GM23248 (cell line): ENCODE results near the gene EFNB1. TPM values are rescaled to one million over a fixed set of nuclear protein-coding genes. Genes with fewer than 3 reads are reported as not detected.

Experiments used
- DNase-seq: peaks from one replicate; pipeline ENCODE4 v3.0.0-alpha.2; 2015
- H2AFZ ChIP-seq: fragments of 200-600 bp; sonication (generic); 2 replicates; pipeline ENCODE4 v1.6.1; 2016; ENCODE audit warnings: antibody characterized with exemption
- H3F3A ChIP-seq: fragments of 200-600 bp; sonication (generic); 2 replicates; pipeline ENCODE4 v1.6.1; 2016; ENCODE audit warnings: mild to moderate bottlenecking, antibody characterized with exemption, mixed run types; ENCODE audit not compliant: insufficient read depth
- H3K27ac ChIP-seq: fragments of 200-600 bp; sonication (generic); 2 replicates; pipeline ENCODE4 v1.5.1; 2016; ENCODE audit warnings: mild to moderate bottlenecking
- H3K27me3 ChIP-seq: fragments of 200-600 bp; sonication (generic); replicated peaks from 2 replicates; pipeline ENCODE4 v1.6.1; 2016; ENCODE audit warnings: mild to moderate bottlenecking; ENCODE audit not compliant: insufficient read depth
- H3K36me3 ChIP-seq: fragments of 200-600 bp; sonication (generic); 2 replicates; pipeline ENCODE4 v1.6.1; 2016; ENCODE audit warnings: low read depth, mild to moderate bottlenecking
- H3K4me1 ChIP-seq: fragments of 200-600 bp; sonication (generic); 2 replicates; pipeline ENCODE4 v1.6.1; 2016; ENCODE audit warnings: mild to moderate bottlenecking; ENCODE audit not compliant: insufficient read depth
- H3K4me2 ChIP-seq: fragments of 200-600 bp; sonication (generic); one replicate; pipeline ENCODE4 v1.6.1; 2016; ENCODE audit warnings: mild to moderate bottlenecking; ENCODE audit not compliant: unreplicated experiment
- H3K4me3 ChIP-seq: fragments of 200-600 bp; sonication (generic); 2 replicates; pipeline ENCODE4 v1.5.1; 2016; ENCODE audit warnings: mild to moderate bottlenecking
- H3K79me2 ChIP-seq: fragments of 200-600 bp; sonication (generic); 2 replicates; pipeline ENCODE4 v1.6.1; 2016; ENCODE audit warnings: mild to moderate bottlenecking; ENCODE audit not compliant: insufficient read depth
- H3K9ac ChIP-seq: fragments of 200-600 bp; sonication (generic); 2 replicates; pipeline ENCODE4 v1.6.1; 2016; ENCODE audit warnings: mild to moderate bottlenecking
- H3K9me2 ChIP-seq: fragments of 200-600 bp; sonication (generic); 2 replicates; pipeline ENCODE4 v1.6.1; 2016; ENCODE audit warnings: mixed run types, mild to moderate bottlenecking, moderate library complexity; ENCODE audit not compliant: insufficient read depth
- H3K9me3 ChIP-seq: fragments of 200-600 bp; sonication (generic); one replicate; pipeline ENCODE4 v1.6.1; 2017; ENCODE audit warnings: low read depth
- H4K20me1 ChIP-seq: fragments of 200-600 bp; sonication (generic); 2 replicates; pipeline ENCODE4 v1.6.0; 2016; ENCODE audit not compliant: insufficient read depth
- EZH2 ChIP-seq: fragments of 200-600 bp; sonication (generic); IDR thresholded peaks from 2 replicates; pipeline ENCODE4 v1.6.1; 2018; ENCODE audit warnings: antibody characterized with exemption, mild to moderate bottlenecking; ENCODE audit not compliant: insufficient read depth, poor library complexity, severe bottlenecking
- EZH2phosphoT487 ChIP-seq: fragments of 200-600 bp; sonication (generic); IDR thresholded peaks from 2 replicates; pipeline ENCODE4 v1.6.1; 2018; ENCODE audit warnings: antibody characterized with exemption, moderate library complexity, mild to moderate bottlenecking, low read depth; ENCODE audit not compliant: insufficient read depth
- WGBS, 2 experiments: methylation state at CpG; one replicate each; pipeline ENCODE4 v1.1.6; 2015 to 2017; ENCODE audit warnings: low lambda C conversion rate in 2 of 2, low coverage in 1 of 2; ENCODE audit errors: missing lambda C conversion rate in 2 of 2; 5-methylcytosine and 5-hydroxymethylcytosine counted together
- in situ Hi-C: fragments of 300-500 bp; cut with MboI; formaldehyde crosslinking; loops from 2 replicates; pipeline ENCODE4 v1.15.0; 2020
- polyA plus RNA-seq: library from polyadenylated mRNA; unstranded; fragments of >200 nt; fragmentation: Nextera tagmentation; extraction: Ambion mirVana; gene quantifications from 2 replicates; pipeline ENCODE4 v1.2.1, GENCODE V29; 2016
- total RNA-seq: library from RNA; depleted of rRNA; stranded (reverse); fragments of >200 nt; shearing (Covaris generic); gene quantifications from 2 replicates; pipeline ENCODE4 v1.2.3, GENCODE V29; 2014

EFNB1 gene
- total and polyA plus RNA-seq, 2 experiments from 2014 or later, result 5.3 to 15.8 TPM

- no peaks in the 10 kb centered on the region for H3K79me2 ChIP-seq
- no peaks in the 10 kb centered on the region for H3K27me3 ChIP-seq
- H3K27ac ChIP-seq, result no peak overlapping the region
- no peak overlapping the region for H3K9ac ChIP-seq
- H3K4me1 ChIP-seq, result no peaks in the 10 kb centered on the region
- no peak overlapping the region for H2AFZ ChIP-seq
- no peak for TF ChIP-seq EZH2phosphoT487
- no peak for TF ChIP-seq EZH2
- 94 to 100% methylated on average over 1 to 3 of the region's 3 CpGs for WGBS, 2 experiments
- no peaks in the 10 kb centered on the region for H4K20me1 ChIP-seq
- H3K4me2 ChIP-seq, result no peak overlapping the region
- H3K4me3 ChIP-seq, result no peak overlapping the region
- no peaks in the 10 kb centered on the region for H3F3A ChIP-seq
- H3K9me3 ChIP-seq, result no peaks in the 10 kb centered on the region
- H3K9me2 ChIP-seq, result no peaks in the 10 kb centered on the region
- no peak for DNase-seq
- in situ Hi-C loops, result no loop called here
- no peaks in the 10 kb centered on the region for H3K36me3 ChIP-seq
Observed at GRCh38 chrX:68868316-68868715, 39.5 kb downstream of the EFNB1 start.

GRCh38 chrX:68868902-68869800, 40.3 kb downstream of the EFNB1 start:
- WGBS, 2 experiments, result 71 to 79% methylated on average over 3 to 5 of the region's 5 CpGs
- no peak overlapping the region for H3K4me3 ChIP-seq
- no peaks in the 10 kb centered on the region for H3K36me3 ChIP-seq
- H3K79me2 ChIP-seq, result no peaks in the 10 kb centered on the region
- no peaks in the 10 kb centered on the region for H3F3A ChIP-seq
- H3K27me3 ChIP-seq, result no peaks in the 10 kb centered on the region
- TF ChIP-seq EZH2, result no peak
- H3K27ac ChIP-seq, result no peak overlapping the region
- H3K9ac ChIP-seq, result no peak overlapping the region
- DNase-seq, result no peak
- H3K4me2 ChIP-seq, result no peak overlapping the region
- H4K20me1 ChIP-seq, result no peaks in the 10 kb centered on the region
- H3K9me3 ChIP-seq, result no peaks in the 10 kb centered on the region
- H3K9me2 ChIP-seq, result no peaks in the 10 kb centered on the region
- no peaks in the 10 kb centered on the region for H3K4me1 ChIP-seq
- in situ Hi-C loops, result no loop called here
- no peak overlapping the region for H2AFZ ChIP-seq

- Histone ChIP-seq H3K9ac (no peak overlapping the region), H2AFZ (no peak overlapping the region), H3K4me3 (no peak overlapping the region), H3K27ac (no peak overlapping the region), H3K36me3 (no peaks in the 10 kb centered on the region), H3F3A (no peaks in the 10 kb centered on the region), H3K9me2 (no peaks in the 10 kb centered on the region), H3K27me3 (no peaks in the 10 kb centered on the region), H4K20me1 (no peaks in the 10 kb centered on the region), H3K9me3 (no peaks in the 10 kb centered on the region), H3K79me2 (no peaks in the 10 kb centered on the region), H3K4me2 (no peak overlapping the region), H3K4me1 (no peaks in the 10 kb centered on the region)
- in situ Hi-C loops, result no loop called here
- WGBS, 2 experiments, result 49 to 83% methylated on average over 3 of the region's 3 CpGs
- TF ChIP-seq EZH2phosphoT487 (no peak), EZH2 (no peak)
- DNase-seq, result no peak
Observed at GRCh38 chrX:68870357-68870756, 41.5 kb downstream of the EFNB1 start.

- no peaks in the 10 kb centered on the region for H3K9me2 ChIP-seq
- in situ Hi-C loops, result no loop called here
- 21 to 31% methylated on average over 2 of the region's 2 CpGs for WGBS, 2 experiments
Observed at GRCh38 chrX:68872171-68872570, 43.4 kb downstream of the EFNB1 start.

More at GRCh38 chrX:68872171-68872570, 43.4 kb downstream of the EFNB1 start:
- no peak overlapping the region for H3K4me3 ChIP-seq
- H3K79me2 ChIP-seq, result no peaks in the 10 kb centered on the region
- H3K27me3 ChIP-seq, result no peaks in the 10 kb centered on the region
- no peaks in the 10 kb centered on the region for H3F3A ChIP-seq
- TF ChIP-seq EZH2 (no peak), EZH2phosphoT487 (no peak)
- no peak overlapping the region for H2AFZ ChIP-seq
- H3K4me2 ChIP-seq, result no peak overlapping the region
- H3K27ac ChIP-seq, result no peak overlapping the region
- H4K20me1 ChIP-seq, result no peaks in the 10 kb centered on the region
- no peak overlapping the region for H3K9ac ChIP-seq
- no peak for DNase-seq
- no peaks in the 10 kb centered on the region for H3K9me3 ChIP-seq
- H3K4me1 ChIP-seq, result no peaks in the 10 kb centered on the region
- no peaks in the 10 kb centered on the region for H3K36me3 ChIP-seq
